Mononuclear cell (primary cell): ENCODE measurements around the gene PHF12. TPM values are rescaled to one million over a fixed set of nuclear protein-coding genes. Genes with fewer than 3 reads are reported as not detected.

ENCODE experiments used
- H3K27me3 ChIP-seq: 2 replicates; pipeline ENCODE4 v1.6.0; 2011; ENCODE audit warnings: low read length, control low read depth; ENCODE audit not compliant: insufficient read depth
- H3K4me1 ChIP-seq: 2 replicates; pipeline ENCODE4 v1.5.1; 2011; ENCODE audit warnings: mild to moderate bottlenecking, low read length, control low read depth; ENCODE audit not compliant: insufficient read depth
- H3K4me3 ChIP-seq: 2 replicates; pipeline ENCODE4 v1.5.1; 2011; ENCODE audit warnings: mild to moderate bottlenecking, low read length, moderate library complexity
- H3K9me3 ChIP-seq: 2 replicates; pipeline ENCODE4 v1.5.1; 2011; ENCODE audit warnings: low read depth, mild to moderate bottlenecking, control low read depth, low read length
- total RNA-seq: library from RNA; depleted of rRNA; stranded (reverse); fragments of >200 nt; gene quantifications from one replicate; pipeline ENCODE4 v1.2.3, GENCODE V29; 2012

Gene PHF12
- total RNA-seq, 1 donor: 102 TPM

DNA sequence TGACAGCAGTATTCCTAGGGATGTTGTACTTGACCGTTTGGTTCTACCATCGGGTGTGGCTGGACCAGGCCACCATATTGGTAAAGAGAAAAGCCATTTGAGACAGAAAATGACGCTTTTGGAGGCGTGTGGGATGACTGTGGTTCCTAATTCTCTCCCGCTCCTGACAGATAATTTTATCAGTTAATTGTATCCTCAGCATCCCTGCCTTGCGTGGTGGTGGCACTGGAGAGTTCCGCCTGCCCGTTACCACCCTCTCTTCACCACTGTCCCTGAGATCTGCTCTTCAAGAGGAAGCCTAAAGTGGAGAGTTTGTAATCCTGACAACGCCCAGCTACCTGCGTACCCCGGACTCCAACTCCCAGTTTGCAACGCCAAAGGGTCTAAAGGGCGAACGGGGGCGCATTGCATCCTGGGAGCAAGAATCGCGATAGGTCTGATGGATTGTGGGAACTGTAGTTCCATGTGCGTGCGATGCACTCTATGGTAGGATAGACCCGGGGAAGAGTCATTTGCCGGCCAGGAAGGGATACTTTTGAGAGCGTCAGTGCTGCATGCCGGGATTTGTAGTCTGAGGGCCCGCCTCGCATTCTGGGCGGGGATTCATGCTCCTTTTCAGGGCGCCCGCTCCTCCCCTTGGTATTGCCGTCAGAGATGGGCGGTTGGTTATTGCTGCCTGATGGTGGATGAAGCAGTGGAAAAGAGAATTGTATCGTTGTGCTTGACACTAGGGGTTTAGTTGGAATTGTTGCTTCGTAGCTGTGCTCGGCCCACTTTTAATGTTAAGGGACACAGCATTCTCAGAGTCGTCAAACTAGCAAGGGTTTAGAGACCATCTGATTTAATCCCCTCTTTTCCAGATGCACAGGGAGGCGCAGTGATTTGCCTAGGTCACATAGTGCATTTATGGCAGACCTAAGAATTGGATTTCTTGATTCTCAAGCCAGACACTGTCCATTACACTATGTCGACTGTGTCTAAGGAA lies 965 bp upstream of the PHF12 start:
- Histone ChIP-seq H3K4me1 (peaks cover 28% of the 10 kb centered on the region), H3K4me3 (peak overlapping the region; percentile 43), H3K9me3 (no peaks in the 10 kb centered on the region), H3K27me3 (no peaks in the 10 kb centered on the region)

DNA sequence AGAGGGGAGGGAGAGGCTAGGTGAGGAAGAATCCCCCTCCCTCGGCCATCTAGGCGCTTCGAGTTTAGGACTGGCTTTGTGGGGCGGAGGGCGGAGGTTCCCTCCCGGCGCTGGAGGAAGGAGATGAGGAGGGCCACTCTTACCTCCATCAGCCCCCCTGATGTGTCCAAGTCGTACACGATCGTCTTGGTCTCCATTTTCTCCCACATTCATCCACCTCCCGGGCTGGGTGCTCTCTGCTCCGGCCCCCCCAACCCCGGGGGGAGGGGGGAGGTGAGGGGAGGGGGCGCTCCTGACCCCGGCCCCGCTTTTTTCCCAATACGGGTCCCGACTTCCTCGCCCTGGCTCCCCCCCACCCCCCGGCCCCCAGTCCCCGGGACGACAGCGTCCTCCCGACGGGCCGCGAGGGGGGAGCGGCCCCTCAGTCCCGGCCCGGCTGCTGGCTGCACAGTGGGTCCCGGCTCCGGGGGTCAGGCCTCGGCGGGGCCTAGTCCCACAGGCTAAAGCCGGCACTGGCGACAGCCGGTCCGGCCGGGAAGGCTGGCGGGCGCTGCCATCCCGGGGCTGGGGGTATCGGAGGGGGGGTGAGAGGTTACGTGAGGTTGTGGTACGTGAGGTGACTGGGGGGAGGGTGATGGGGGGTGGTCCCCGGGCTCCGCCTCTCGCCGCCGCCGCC lies 428 bp downstream of the PHF12 start:
- peaks cover 42% of the 10 kb centered on the region for H3K4me1 ChIP-seq
- H3K4me3 ChIP-seq: peak overlapping the region; percentile 90
- H3K27me3 ChIP-seq: no peaks in the 10 kb centered on the region
- no peaks in the 10 kb centered on the region for H3K9me3 ChIP-seq

DNA sequence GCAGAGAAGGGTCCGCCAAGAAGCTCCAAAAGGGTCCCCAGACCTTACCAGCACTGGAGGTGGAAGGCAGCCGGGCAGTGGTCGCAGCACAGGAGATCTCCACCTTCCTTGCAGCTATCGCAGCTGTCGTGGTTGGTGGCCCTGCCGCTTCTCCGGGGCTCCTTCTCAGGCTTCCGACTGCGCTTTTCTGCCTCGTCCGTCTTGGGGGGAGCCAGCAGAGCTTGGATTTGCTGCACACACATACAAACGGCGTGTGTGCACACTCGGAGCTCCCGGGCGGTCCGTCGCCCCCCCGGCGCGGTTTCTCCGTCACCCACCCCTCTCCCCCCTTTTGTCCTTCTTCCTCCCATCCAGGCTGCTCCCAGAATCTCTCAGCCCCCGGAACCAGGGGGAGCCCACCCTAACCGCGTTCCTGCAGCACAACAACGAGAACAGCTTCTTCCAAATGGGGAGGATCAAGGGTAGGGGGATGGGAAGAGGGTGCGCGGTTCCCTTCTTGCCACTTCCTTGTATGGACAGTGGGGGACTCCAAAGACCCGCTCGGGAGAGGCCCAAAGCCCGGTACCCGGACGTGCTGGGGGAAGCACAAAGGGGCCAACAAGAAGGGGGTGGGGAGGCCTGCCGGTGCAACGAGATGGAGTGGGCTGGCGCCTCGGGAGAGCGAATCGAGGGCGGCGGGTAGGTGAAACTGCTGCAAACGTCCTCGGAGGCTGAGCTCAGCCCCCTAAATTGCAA lies 1.1 kb downstream of the PHF12 start:
- Histone ChIP-seq H3K4me1 (peaks cover 49% of the 10 kb centered on the region), H3K27me3 (no peaks in the 10 kb centered on the region), H3K4me3 (peak overlapping the region; percentile 90), H3K9me3 (no peaks in the 10 kb centered on the region)

DNA sequence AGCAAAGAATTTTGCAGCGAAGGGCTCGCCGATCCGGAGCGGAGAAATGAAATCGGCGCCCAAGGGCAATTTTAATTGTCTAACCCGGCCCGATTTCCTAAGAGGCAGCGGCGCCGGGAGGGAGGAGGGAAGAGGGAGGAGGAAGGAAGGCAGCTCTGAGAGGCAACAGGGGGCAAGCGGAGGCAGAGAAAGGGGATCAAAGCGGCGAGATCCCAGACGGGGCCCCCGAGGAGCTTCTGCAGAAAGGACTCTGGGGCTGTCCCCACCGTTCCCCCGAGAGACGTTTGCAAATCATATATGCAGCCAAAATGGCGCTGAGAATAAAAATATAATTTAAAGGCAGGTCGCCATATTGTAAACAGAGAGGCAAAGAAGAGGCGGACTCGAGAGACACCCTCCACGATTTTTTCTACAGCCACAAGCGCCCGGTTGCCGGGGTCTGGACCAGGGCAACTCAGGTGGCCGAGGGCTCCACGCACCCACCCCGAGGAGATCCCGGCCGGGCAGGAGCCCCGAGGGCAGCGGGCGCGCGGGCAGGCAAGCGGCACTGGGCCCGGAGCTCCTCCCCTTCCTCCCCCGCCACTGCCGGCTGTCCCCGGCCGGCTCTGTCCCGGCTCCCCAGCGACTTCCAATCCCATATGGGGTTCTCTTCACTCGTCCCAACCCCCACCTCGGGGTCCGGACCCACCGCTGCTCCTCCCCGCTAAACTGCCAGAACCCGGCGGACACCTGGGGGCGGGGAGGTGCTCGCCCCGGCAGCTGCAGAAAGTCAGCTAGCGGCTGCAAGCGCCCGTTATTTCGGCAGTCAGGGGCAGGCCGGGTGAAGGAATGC lies 1.9 kb downstream of the PHF12 start:
- H3K9me3 ChIP-seq: no peaks in the 10 kb centered on the region
- peak overlapping the region; percentile 90 for H3K4me3 ChIP-seq
- peaks cover 54% of the 10 kb centered on the region for H3K4me1 ChIP-seq
- H3K27me3 ChIP-seq: no peaks in the 10 kb centered on the region

DNA sequence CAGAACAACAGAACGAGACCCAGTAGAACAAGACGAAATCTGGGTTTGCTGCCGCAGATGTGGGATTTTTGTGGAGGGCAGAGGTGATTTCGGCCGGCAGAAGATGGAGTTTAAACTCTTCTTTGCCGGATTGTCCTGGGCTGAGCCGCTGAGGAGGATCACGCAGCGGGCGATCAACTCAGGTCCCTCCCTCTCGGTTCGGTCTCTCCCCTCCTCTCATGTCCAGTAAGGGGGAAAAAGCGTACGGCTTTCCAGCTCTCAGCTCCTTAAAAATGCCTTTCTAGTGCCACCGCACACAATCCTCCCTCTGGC lies 2.5 kb downstream of the PHF12 start:
- H3K4me1 ChIP-seq: peaks cover 54% of the 10 kb centered on the region
- peak overlapping the region; percentile 90 for H3K4me3 ChIP-seq
- no peaks in the 10 kb centered on the region for H3K9me3 ChIP-seq
- no peaks in the 10 kb centered on the region for H3K27me3 ChIP-seq

DNA sequence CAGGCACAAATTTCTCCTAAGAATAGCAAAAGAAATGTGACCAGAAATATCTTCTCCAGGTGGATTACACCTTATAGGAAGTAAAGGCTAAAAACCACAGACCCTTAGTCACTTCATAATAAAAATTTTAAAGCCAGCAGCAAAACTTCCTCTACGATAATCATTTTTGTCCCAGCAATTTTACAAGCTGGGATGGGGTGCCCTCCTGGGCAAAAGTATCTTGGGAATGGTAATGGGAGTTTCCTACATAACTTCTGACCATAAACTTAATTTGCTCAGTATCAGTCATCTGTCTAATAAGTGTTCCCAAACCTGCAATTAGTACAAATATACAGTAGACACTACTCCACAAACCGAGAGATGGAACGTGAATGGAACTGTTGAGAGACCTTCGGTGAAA lies 3.0 kb downstream of the PHF12 start:
- Histone ChIP-seq H3K4me1 (peaks cover 51% of the 10 kb centered on the region), H3K27me3 (no peaks in the 10 kb centered on the region), H3K4me3 (peak overlapping the region; percentile 90), H3K9me3 (no peaks in the 10 kb centered on the region)

DNA sequence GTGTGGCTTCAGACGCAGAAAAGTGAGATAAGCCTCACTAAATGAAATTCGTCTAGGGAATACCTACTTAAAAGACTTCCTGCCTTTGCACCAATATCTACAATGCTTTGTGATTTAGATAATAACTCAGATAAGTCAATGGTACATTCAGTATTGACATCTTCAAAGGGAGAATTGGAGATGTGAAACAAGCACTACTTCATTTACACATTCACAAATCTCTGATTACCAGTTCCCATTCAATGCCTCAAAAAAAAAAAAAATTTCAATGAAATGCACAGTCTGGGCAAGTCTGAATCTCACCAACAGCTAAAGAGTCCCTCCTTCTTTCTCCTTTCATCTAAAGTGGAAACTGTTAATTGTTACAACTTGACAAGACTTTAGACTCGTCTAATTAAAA lies 3.7 kb downstream of the PHF12 start:
- Histone ChIP-seq H3K9me3 (no peaks in the 10 kb centered on the region), H3K4me3 (no peak overlapping the region), H3K4me1 (peaks cover 44% of the 10 kb centered on the region), H3K27me3 (no peaks in the 10 kb centered on the region)

DNA sequence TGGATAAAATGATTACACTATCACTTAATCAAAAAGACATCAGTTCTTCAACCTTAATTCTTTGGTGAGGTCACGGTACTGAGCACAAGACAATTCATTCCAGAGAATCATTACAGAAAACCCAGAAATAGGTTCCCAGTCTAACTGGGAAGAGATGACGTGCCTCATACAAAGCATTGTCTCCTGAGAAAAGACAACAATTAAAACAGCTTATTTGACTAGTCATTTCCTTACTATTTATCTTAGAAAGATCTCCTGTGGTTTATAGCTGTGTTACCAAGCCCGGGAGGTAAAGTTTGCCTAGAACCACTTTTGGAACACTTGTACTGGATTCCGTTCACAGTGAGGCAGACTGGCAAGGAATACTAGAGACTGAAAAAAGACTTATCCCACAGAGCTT lies 5.1 kb downstream of the PHF12 start:
- H3K4me3 ChIP-seq: no peak overlapping the region
- H3K27me3 ChIP-seq: no peaks in the 10 kb centered on the region
- peaks cover 51% of the 10 kb centered on the region for H3K4me1 ChIP-seq
- H3K9me3 ChIP-seq: no peaks in the 10 kb centered on the region

DNA sequence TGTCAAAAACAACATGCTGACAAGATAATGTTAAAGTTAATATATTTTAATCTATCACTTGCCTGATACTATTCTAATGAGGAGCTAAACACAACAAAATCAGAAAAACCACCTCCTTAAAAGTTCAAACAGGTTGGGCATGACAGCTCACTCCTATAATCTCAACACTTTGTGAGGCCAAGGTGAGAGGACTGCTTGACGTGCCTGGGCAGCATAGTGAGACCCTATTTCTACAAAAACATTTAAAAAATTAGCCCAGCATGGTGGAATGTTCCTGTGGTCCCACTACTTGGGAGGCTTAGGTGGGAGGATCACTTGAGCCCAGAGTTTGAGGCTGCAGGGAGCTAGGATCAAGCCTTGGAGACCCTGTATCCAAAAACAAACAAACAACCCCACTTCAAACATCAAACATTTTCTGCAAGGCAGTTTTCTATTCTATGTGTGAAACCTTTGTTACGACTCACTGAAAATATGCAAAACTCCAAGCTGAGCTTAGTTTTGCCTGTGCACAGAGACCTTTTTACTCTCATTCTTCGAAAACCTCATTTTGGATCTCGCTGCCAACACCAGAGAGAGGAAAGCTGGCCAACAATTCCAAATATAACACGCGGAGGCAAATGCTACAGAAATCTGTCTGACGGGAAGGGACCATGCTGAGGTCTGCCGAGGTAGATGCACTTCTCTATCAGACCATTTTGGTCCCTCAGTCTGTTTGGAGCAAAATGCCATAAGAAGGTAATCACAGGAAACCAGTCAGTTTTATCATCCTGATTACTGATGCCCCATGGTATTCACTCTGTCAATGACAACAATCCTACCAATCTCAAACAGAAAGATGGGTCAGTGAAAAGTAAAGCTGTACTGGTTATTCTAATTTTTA lies 6.2 kb downstream of the PHF12 start:
- H3K9me3 ChIP-seq: no peaks in the 10 kb centered on the region
- H3K27me3 ChIP-seq: no peaks in the 10 kb centered on the region
- peaks cover 60% of the 10 kb centered on the region for H3K4me1 ChIP-seq
- no peak overlapping the region for H3K4me3 ChIP-seq

DNA sequence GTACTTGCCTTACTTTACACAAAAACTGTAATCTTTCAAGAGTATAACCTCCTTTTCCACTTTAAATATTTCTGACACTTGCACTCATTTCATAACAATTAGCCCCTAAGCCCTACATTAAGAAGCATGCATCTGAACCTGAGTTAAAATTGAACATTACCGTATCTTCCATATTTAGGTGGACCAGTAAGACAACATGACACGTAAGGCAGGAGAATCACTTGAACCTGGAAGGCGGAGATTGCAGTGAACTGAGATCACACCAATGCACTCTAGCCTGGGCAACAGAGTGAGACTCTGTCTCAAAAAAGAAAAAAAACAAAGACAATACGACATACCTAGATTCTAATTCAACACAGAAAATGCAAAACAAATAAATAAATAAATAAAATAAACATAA lies 7.0 kb downstream of the PHF12 start:
- H3K4me3 ChIP-seq: no peak overlapping the region
- H3K4me1 ChIP-seq: peaks cover 66% of the 10 kb centered on the region
- H3K9me3 ChIP-seq: no peaks in the 10 kb centered on the region
- no peaks in the 10 kb centered on the region for H3K27me3 ChIP-seq

DNA sequence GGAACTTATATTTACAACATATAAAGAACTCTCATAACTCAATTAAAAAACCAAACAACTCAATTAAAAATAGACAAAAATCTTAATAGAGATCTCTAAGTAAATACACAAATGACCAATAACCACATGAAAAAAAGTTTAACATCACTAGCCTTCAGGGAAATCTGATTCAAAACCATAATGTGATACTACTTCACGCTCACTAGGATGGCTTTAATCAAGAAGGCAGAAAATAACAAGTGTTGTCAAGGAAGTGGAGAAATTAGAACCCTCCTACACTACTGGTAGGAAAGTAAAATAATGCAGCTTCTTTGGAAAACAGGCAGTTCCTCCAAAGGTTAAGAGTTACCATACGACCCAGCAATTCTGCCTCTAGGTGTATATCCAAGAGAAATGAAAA lies 8.4 kb downstream of the PHF12 start:
- H3K27me3 ChIP-seq: no peaks in the 10 kb centered on the region
- peaks cover 66% of the 10 kb centered on the region for H3K4me1 ChIP-seq
- no peaks in the 10 kb centered on the region for H3K9me3 ChIP-seq
- H3K4me3 ChIP-seq: no peak overlapping the region

DNA sequence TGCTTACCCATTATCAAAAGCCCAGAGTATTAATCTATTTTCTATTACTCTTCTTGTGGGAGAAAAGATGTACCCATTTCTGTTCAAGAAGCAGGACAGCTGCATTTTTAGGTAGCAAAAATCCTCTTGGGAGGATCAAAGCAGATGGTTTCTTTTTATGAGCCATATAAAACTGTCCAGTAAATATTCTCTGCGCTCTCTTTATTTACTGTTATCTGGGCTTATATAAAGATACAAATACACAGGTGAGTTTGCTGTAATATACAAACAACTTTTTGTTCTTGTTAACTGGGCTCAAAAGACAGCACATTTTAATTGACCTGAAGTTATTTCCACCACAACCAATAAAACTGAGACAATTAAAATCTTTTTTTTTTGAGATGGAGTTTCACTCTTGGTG lies 10.1 kb downstream of the PHF12 start:
- no peaks in the 10 kb centered on the region for H3K9me3 ChIP-seq
- no peaks in the 10 kb centered on the region for H3K27me3 ChIP-seq
- H3K4me3 ChIP-seq: no peak overlapping the region
- H3K4me1 ChIP-seq: peaks cover 66% of the 10 kb centered on the region

DNA sequence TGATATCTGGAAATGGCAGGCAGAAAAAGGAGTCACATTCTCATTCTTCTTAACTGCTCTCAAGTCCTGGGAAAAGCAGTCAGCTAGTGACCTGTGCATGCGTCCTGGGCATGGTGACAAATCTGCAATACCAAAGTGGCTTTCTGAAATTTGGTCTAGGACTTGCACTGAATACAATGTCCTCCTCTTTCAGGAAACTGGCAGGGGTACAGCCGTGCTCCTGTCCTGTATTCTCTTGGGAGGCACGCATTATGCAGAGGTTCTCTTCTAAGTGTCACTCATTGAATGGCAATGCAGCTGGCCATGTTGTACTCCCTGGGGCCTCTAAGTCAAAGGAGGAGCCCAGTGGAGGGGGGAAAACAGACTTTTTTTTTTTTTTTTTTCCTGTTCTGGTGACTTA lies 10.6 kb downstream of the PHF12 start:
- H3K4me3 ChIP-seq: no peak overlapping the region
- H3K9me3 ChIP-seq: no peaks in the 10 kb centered on the region
- H3K27me3 ChIP-seq: no peaks in the 10 kb centered on the region
- H3K4me1 ChIP-seq: peaks cover 66% of the 10 kb centered on the region

DNA sequence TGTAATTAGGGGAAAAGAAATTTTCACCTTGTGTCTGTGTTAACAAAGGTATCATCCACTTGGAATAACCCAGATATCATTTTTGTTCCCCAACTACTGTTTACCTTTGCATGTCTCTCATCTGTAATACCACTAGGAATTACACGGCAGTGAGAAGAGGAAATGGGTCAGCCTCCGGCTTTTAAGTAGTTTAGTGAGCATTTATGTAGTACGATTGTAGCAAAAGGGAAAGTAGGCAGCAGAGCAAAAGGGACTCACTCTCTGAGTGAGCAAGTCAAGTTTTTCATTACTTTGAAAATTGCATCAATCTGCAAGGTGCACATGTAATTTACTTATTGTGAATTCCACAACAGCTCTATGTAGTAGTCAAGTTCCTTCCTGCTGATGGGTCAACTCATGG lies 11.2 kb downstream of the PHF12 start:
- H3K9me3 ChIP-seq: no peaks in the 10 kb centered on the region
- H3K27me3 ChIP-seq: no peaks in the 10 kb centered on the region
- H3K4me3 ChIP-seq: no peak overlapping the region
- peaks cover 62% of the 10 kb centered on the region for H3K4me1 ChIP-seq
